Activated naive CD8-positive, alpha-beta T cell (primary cell): ENCODE data around the gene PLA1A.

Source experiments
- H3K27ac Mint-ChIP-seq: one replicate; pipeline ENCODE4 v1.8.0; 2021; ENCODE audit warnings: mixed read lengths
- H3K27me3 Mint-ChIP-seq: one replicate; pipeline ENCODE4 v1.8.0; 2021; ENCODE audit warnings: mixed read lengths
- H3K36me3 Mint-ChIP-seq: one replicate; pipeline ENCODE4 v1.8.0; 2021; ENCODE audit warnings: mixed read lengths
- H3K4me1 Mint-ChIP-seq: one replicate; pipeline ENCODE4 v1.8.0; 2021; ENCODE audit warnings: low read depth, mixed read lengths
- H3K4me3 Mint-ChIP-seq: one replicate; pipeline ENCODE4 v1.8.0; 2021; ENCODE audit warnings: mild to moderate bottlenecking, mixed read lengths
- H3K9me3 Mint-ChIP-seq: one replicate; pipeline ENCODE4 v1.8.0; 2021; ENCODE audit warnings: low read depth, mixed read lengths

PLA1A gene

DNA sequence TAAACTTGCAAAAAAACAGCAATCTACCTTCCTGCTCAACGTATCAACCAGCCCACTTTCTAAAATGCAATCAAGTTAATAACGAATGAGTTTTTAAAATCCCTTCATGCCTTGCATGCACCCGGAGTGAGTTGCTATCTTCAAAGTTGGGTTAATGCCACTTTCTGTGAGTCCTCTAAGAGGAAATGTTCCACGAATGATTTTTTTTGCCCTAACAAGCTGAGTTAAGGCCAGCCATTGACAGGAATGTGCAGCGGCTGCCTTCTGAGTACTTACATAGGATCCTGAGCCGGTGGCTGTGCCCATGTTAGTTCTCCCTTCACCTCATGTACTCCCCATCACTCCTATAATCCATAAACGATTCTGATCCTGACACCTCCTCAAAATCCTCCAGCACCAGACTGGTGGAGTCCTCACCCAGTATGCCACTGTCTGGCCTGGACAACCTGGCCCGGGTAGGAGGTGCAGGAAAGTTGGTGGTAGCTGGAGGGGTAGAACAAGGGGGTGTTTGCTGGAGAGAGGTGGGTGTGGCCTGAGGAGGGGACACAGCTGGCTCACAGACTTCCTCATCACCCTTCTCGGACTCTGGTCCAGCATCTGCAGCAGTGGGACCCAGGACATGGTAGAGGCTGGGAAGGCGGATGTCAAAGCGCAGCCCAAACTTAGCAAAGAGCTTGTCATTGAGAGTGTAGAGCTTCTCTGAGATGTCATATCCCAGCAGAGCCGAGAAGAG lies 50.3 kb downstream of the PLA1A start:
- Mint-ChIP-seq H3K36me3 (peaks cover 31% of the 10 kb centered on the region), H3K4me1 (peaks cover 3% of the 10 kb centered on the region), H3K9me3 (no peaks in the 10 kb centered on the region), H3K4me3 (no peak overlapping the region), H3K27ac (no peak overlapping the region), H3K27me3 (no peaks in the 10 kb centered on the region)

DNA sequence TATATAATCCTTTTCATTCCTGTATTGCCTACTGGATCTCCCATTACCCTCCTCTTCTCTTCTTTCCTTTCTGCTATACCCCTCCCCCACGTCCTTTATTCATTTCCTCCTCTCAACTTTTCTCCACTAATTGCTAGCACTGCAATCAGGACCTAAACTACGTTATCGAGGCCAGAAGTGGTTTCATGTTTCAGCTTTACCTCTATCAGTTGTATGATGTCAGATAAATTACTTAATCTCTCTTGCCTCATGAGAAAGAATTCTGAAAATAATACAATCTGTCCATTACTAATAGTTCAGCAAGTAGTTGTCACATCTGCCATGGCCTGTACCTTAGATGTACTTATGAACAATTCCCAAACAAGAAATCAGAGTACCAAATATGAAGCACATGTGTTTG lies 52.1 kb downstream of the PLA1A start:
- H3K9me3 Mint-ChIP-seq, result no peaks in the 10 kb centered on the region
- no peak overlapping the region for H3K27ac Mint-ChIP-seq
- no peak overlapping the region for H3K4me3 Mint-ChIP-seq
- no peaks in the 10 kb centered on the region for H3K27me3 Mint-ChIP-seq
- no peaks in the 10 kb centered on the region for H3K4me1 Mint-ChIP-seq
- peaks cover 34% of the 10 kb centered on the region for H3K36me3 Mint-ChIP-seq

DNA sequence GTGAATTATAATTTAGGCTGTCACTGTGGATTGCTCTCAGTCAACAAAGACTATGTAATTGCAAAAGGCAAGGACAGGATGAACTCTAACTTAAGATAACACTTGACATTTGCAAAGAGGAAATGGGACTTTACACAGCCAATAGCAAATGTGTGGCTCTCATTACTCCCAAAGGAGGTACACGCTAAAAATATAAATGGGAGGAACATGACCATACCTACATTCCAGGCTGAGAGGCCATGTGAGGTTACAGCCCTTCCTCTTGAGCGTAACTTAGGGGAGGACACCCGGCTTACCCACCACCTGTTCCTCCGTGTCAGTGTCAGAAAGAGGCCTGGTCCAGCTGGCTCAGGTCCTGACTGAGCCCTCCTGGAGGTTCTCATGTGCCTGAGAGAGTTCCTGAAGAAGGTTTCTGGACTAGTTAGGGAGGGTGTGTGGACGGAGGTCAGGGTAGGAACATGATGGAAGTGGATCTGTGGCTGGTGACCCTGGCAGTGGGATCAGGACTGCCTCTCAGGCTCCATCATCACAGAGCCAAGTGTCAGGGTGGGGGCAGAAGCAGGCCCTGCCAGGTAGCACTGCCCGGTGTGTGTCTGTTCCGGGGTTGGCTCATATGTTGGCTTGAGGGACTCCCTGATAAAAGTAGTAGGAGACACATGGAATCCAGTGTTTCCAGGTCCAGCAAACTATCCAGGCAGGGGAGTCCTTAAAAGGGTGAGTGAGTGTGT lies 54.8 kb downstream of the PLA1A start:
- peaks cover 2% of the 10 kb centered on the region for H3K4me1 Mint-ChIP-seq
- H3K36me3 Mint-ChIP-seq, result peaks cover 32% of the 10 kb centered on the region
- no peaks in the 10 kb centered on the region for H3K27me3 Mint-ChIP-seq
- no peak overlapping the region for H3K4me3 Mint-ChIP-seq
- H3K9me3 Mint-ChIP-seq, result no peaks in the 10 kb centered on the region
- no peak overlapping the region for H3K27ac Mint-ChIP-seq

DNA sequence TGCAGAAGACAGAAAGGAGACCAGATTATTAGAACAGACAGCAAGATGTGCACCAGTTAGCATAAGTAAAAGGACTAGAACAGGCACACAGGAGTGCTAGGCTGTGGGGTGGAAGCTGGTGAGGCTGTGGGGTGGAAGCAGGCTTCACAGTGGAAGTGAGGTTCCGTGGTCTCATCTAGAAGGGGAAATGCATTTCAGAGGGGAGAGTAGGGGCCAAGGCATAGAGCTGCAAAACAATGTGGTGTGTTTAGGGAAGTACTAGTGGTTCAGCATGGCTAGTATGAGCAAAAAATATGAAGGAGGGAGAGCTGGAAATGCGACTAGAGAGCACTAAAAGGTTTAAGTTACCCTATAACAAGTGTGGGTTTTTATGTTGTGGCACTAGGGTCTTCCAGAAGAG lies 56.2 kb downstream of the PLA1A start:
- H3K36me3 Mint-ChIP-seq, result peaks cover 28% of the 10 kb centered on the region
- no peak overlapping the region for H3K4me3 Mint-ChIP-seq
- H3K9me3 Mint-ChIP-seq, result no peaks in the 10 kb centered on the region

DNA sequence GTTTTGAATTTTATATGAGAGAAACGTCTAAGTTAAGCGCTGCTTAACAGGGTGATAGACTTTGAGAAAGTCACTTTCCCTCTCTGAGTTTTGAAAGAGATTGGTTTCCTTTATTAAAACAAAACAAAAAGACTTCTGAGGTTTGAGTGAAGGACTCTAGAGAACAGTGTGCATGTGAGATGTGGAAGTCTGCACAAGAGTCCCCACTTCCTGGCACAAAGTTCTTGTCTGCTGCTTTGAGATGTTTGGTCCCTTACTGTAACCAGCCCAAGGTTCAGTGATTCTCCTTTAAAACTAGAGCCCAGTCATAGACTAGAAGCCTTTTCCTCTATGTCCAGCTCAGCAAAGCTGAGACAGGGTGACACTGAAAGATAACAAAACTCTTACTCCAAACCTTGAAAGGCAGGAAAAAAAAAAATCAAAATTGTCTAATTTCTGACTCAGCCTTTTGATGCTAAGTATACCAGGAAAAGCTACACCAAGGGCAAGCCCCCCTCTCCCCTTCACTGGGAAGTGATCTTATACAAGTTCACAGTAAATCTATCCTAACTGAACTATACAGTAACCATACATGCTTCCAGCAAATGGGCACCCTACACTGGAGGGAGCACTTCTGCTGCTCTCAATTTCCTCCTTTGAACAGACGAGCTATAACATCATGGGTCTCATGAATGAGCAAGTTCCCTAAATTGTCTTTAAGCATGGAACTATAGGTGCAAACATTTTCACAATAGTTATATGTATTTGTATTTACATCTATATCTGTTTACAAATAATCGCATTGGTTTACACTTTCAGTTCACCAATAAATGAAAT lies 60.4 kb downstream of the PLA1A start:
- Mint-ChIP-seq H3K4me1 (peaks cover 2% of the 10 kb centered on the region), H3K36me3 (peaks cover 15% of the 10 kb centered on the region)

More for the DNA sequence above, 56.2 kb downstream of the PLA1A start:
- no peak overlapping the region for H3K27ac Mint-ChIP-seq
- H3K27me3 Mint-ChIP-seq, result no peaks in the 10 kb centered on the region
- H3K4me1 Mint-ChIP-seq, result peaks cover 2% of the 10 kb centered on the region

DNA sequence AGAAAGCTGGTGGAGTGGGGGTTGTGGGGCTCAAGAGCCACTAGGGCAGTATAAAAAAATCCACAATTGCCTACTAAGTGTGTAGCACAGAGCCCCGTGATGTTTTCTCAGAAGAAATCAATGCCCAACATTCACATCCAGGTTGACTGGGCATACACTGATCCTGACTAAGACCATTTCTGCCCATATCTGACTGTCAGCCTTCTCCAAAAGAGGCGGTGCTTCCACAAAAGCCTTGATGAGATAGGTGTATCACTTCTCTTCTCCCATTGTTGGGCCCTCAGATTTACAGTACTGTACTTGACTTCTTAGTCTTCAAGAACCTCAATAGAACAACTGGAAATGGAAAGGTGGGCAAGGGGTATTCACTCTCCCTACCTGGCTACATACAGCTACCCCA lies 61.3 kb downstream of the PLA1A start:
- Mint-ChIP-seq H3K27me3 (no peaks in the 10 kb centered on the region), H3K9me3 (no peaks in the 10 kb centered on the region), H3K27ac (no peak overlapping the region), H3K36me3 (peaks cover 11% of the 10 kb centered on the region), H3K4me1 (peaks cover 2% of the 10 kb centered on the region), H3K4me3 (no peak overlapping the region)

More for the DNA sequence above, 60.4 kb downstream of the PLA1A start:
- Mint-ChIP-seq H3K27ac (no peak overlapping the region), H3K9me3 (no peaks in the 10 kb centered on the region), H3K27me3 (no peaks in the 10 kb centered on the region), H3K4me3 (no peak overlapping the region)

DNA sequence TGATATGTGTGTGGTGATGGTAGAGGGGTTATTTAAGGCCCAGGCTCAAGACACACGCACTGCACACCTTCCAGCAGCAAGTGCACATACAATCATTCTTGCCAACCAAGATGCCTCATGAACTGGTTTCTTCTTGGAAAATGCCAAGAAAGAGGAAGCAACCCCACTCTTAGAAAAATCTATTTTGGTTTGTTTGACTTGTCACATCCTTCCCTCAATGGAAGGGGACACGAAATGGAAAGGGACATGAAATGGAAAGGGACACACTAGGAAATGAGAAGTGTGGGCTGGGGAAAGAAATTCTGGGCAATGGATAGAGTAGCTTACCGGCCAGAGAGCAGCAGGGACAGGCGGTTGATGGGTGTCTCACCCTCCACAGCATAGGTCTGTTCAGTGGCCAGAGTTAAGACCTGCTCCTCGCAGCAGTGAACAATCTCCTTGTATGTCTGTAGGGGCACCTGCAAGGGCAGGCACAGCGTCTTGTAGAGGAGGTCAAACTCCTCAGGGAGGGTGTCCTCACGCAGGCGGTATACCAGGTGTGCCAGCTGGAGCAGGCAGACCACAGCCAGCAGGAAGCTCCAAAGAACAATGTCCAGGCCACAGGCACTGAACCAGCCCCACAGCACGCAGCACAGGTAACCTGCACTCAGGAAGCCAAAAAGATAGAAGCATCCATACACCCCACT lies 62.1 kb downstream of the PLA1A start:
- no peak overlapping the region for H3K4me3 Mint-ChIP-seq
- peaks cover 11% of the 10 kb centered on the region for H3K36me3 Mint-ChIP-seq
- no peaks in the 10 kb centered on the region for H3K27me3 Mint-ChIP-seq
- H3K27ac Mint-ChIP-seq, result no peak overlapping the region
- peaks cover 2% of the 10 kb centered on the region for H3K4me1 Mint-ChIP-seq
- no peaks in the 10 kb centered on the region for H3K9me3 Mint-ChIP-seq

DNA sequence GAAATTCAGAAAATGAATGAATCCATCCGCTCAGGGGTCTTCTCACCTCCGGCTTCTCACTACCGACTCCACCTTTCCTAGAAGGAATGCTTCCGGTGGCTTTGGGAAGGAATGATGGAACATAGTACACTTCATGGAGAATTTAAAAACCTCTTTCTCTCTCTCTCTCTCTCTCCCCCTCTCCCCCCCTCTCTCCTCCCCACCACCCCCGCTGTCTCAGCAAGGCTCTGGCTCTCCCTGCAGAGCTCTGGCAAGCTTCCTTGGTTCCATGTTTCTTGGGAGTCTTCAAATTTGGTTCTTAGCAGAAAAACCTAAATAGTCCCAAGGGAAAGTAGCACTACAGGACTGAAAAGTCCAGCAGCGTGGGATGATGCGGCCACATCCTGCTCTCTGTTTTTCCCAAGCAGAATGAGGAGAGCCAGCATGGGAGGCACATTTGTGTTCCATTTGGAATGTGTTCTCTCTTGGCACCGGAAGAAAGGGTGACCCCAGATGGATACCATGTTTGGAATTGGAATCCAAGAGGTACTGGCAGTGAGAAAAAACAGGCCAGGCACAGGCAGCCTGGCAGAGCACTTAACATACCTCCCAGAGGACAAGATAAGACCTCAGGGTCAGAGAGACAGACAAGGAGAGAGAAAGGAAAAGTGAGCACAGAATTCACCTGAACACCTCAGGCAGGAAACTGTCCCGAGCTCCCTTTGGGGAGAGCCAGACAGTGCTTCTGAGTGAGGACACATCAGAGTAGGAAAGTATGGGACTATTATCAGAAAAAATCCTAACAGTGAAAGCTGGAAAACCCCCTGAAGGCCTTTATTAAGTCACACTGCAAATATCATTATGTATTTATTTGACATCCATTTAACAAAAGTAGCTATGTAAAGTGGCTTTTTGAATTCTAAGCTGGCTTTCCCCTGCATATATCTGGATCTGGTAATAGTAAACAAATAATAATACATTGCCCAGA lies 63.1 kb downstream of the PLA1A start, which contains the start of gene POPDC2:
Gene POPDC2, minus strand, starts transcription at position 116 of the 967 bp plus-strand sequence. CDS start 166 bp downstream, outside the sequence.
- Mint-ChIP-seq H3K27me3 (no peaks in the 10 kb centered on the region), H3K9me3 (no peaks in the 10 kb centered on the region), H3K27ac (no peak within 1 kb of the TSS), H3K36me3 (peaks cover 8% of the 10 kb centered on the region), H3K4me3 (no peak within 1 kb of the TSS), H3K4me1 (peaks cover 2% of the 10 kb centered on the region)

DNA sequence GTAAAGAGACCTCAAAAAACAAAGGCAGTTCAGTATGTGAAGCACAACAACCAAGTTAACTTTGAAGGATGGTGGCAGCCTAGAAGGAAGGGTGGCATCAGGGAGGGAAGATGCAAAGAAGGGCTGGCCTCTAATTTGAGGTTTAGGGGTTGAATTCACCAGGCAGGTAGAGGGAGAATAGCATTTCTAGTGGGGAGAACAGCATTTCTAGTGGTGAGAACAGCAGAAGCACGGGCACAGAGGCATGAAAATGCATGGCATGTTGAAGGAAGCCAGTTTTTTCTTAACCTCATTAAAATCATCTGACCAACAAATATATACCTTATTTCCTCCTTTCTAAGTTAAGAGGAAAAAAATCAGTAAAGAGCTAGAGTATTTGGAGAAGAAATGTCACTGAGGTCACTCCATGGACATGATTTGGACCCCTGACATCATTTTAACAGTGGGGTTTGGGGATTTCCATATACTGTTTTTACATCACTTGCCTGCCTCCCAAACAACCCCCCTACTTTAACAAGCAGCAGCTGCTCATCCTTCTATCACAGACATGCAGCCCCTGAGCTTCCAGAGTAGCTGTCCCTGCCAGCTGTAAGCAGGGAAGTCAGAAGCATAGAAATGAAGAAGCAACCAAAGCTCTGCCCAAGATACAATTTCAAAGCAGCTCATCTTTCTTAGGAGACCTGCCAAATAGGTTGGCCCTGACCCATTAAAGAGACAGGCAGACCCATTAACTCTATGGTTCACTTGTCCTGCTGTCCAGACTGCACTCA lies 65.1 kb downstream of the PLA1A start:
- no peak overlapping the region for H3K4me3 Mint-ChIP-seq
- no peaks in the 10 kb centered on the region for H3K36me3 Mint-ChIP-seq
- no peaks in the 10 kb centered on the region for H3K9me3 Mint-ChIP-seq
- no peak overlapping the region for H3K27ac Mint-ChIP-seq
- H3K4me1 Mint-ChIP-seq, result no peaks in the 10 kb centered on the region
- H3K27me3 Mint-ChIP-seq, result no peaks in the 10 kb centered on the region

DNA sequence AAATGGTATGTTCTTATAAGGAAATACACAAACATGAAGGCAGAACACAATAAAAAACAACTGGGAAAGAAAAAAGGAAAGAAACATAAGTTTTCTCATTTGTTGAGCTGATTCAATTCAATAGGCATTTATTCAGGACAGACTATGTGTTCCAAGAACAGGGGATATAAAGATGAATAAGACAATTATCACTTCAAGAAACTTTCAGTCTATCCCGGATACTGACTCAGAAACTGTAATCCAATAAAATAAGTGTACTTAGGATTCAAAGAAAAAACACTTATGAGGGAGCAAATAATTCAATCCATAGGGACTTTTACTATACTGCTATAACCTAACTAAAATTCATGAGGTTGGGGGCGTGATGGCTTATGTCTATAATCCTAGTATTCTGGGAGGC lies 66.2 kb downstream of the PLA1A start:
- Mint-ChIP-seq H3K4me1 (no peaks in the 10 kb centered on the region), H3K27ac (no peak overlapping the region), H3K27me3 (no peaks in the 10 kb centered on the region)

DNA sequence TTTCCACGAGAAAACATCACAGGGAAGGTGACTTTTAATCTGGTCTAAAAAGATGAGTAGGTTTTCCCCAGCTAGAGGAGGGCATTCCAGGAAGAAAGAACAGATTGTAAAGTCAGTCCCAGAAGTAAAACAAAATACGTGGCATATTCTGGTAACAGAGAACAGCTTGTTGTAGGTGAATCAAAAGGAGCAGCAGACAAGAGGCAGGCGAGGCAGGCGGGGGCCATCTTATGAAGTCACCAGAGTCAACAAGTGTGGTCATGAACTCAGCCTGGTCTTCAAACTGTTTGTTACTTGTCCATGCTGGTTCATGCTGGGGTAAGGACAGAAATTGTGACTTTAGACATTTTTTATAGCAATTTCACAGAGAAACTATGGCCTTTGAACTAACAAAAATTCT lies 66.7 kb downstream of the PLA1A start:
- no peaks in the 10 kb centered on the region for H3K27me3 Mint-ChIP-seq
- H3K4me1 Mint-ChIP-seq, result no peaks in the 10 kb centered on the region
- no peaks in the 10 kb centered on the region for H3K9me3 Mint-ChIP-seq
- no peak overlapping the region for H3K4me3 Mint-ChIP-seq
- no peaks in the 10 kb centered on the region for H3K36me3 Mint-ChIP-seq
- H3K27ac Mint-ChIP-seq, result no peak overlapping the region

More for the DNA sequence above, 66.2 kb downstream of the PLA1A start:
- Mint-ChIP-seq H3K9me3 (no peaks in the 10 kb centered on the region), H3K36me3 (no peaks in the 10 kb centered on the region), H3K4me3 (no peak overlapping the region)

DNA sequence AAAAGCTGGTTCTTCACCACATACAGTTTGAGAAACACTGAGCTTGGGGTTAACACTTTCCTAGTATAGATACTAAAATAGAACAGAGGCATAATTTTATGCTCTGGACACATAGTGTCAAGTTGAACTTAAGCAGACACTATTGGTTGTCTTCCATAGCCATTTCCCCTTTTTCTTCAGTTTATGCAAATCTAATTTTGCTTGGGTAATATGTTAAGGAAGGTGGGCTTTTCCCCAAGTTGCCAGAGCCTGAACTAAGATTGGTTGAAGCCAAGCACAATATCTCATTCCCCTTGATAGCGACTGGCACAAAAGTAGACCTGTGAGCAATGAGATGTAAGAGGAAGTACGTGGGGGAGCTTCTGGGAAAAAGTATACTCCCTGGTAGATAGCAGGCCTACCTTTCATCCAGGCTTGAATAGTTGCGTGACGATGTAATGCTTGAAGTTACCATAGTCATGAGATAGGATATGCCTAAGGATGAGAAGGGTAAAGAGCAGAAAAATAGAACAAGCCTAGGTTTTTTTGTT lies 67.2 kb downstream of the PLA1A start:
- Mint-ChIP-seq H3K27ac (no peak overlapping the region), H3K9me3 (no peaks in the 10 kb centered on the region), H3K36me3 (no peaks in the 10 kb centered on the region), H3K27me3 (no peaks in the 10 kb centered on the region), H3K4me3 (no peak overlapping the region), H3K4me1 (peaks cover 1% of the 10 kb centered on the region)

DNA sequence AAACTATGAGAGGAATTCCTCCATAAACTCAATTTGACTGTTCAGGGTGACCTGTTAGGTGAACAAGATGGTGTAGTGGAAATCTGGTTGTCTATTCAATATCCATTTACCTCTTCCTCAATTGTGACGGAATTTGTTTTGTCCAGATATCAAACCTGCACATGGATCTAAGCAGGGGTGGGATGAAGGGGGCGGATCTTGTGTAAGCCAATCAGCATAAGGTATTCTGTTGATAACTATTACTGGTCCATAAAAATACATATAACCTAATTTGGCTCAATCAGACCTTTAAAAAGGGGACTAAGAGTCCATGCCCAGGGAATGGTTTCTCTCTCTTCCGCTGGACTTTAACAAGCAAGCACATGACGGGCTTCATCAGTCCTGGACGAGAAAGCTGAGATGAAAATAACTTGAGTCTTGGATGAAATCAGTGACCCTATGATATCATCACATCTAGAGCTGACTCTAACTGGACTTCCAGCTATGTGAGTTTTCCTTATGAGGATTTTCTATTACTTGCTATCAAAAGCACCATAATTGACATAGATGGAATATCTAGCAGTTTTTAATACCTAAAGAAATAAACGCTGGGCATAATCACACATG lies 68.4 kb downstream of the PLA1A start:
- Mint-ChIP-seq H3K9me3 (no peaks in the 10 kb centered on the region), H3K4me3 (no peak overlapping the region), H3K27me3 (no peaks in the 10 kb centered on the region), H3K27ac (no peak overlapping the region), H3K36me3 (no peaks in the 10 kb centered on the region), H3K4me1 (peaks cover 6% of the 10 kb centered on the region)
